GM12878 (cell line): ENCODE data around the gene PROSER2. TPM values are rescaled to one million over a fixed set of nuclear protein-coding genes. Genes with fewer than 3 reads are reported as not detected.

Experiments
- ATAC-seq: fragments of 200-7000 bp; cut with Tn5 transposase; 3 replicates; pipeline ENCODE4 v1.9.1; 2020; ENCODE audit warnings: mild to moderate bottlenecking, moderate library complexity
- BruUV-seq: library from RNA; stranded (reverse); fragments of 400-500 nt; replicated peaks from 2 replicates; lab custom pipeline; 2021; lab: Mats Ljungman, UMichigan
- CTCF ChIA-PET: fragments of 300-600 bp; sonication (Branson Sonifier 250); formaldehyde crosslinking; extraction: SDS; loops from one replicate; lab custom pipeline; 2021; ENCODE audit warnings: inconsistent platforms; lab: Yijun Ruan, JAX
- POLR2A ChIA-PET: fragments of 350-600 bp; formaldehyde crosslinking; extraction: SDS; loops from one replicate; lab custom pipeline; 2021; ENCODE audit warnings: inconsistent platforms; lab: Charles Lee
- RAD21 ChIA-PET: fragments of 300-600 bp; sonication (Branson Sonifier 250); formaldehyde crosslinking; loops from one replicate; lab custom pipeline; 2023; ENCODE audit warnings: antibody characterized with exemption; ENCODE audit not compliant: unreplicated experiment; lab: Charles Lee
- SMC1A ChIA-PET: fragments of 300-600 bp; sonication (Branson Sonifier 250); formaldehyde crosslinking; loops from one replicate; lab custom pipeline; 2023; ENCODE audit not compliant: unreplicated experiment, uncharacterized antibody; lab: Charles Lee
- DNase-seq: peaks from one replicate; pipeline ENCODE4 v3.0.0-alpha.2; 2011; ENCODE audit warnings: low read depth, low spot score
- FAIRE-seq: peaks from 3 replicates; lab custom pipeline; 2011; peaks lifted over from hg19 to GRCh38; lab: Jason Lieb, UNC
- H2AFZ ChIP-seq: 2 replicates; pipeline ENCODE4 v1.6.0; 2011; ENCODE audit warnings: low read depth, low read length, control low read depth; ENCODE audit not compliant: control insufficient read depth
- H3K27ac ChIP-seq: 2 replicates; pipeline ENCODE4 v1.5.1; 2011; ENCODE audit warnings: control low read depth; ENCODE audit not compliant: control insufficient read depth, insufficient read depth
- H3K27me3 ChIP-seq, 2 experiments: replicated peaks in 1 of 2; 2 replicates each; pipeline versions ENCODE4 v1.6.0 to v1.6.1; 2011; ENCODE audit warnings: low read length in 1 of 2; ENCODE audit not compliant: control insufficient read depth in 2 of 2, insufficient read depth in 2 of 2
- H3K36me3 ChIP-seq, 2 experiments: 2 replicates each; pipeline ENCODE4 v1.5.1; 2011; ENCODE audit warnings: low read length in 1 of 2; ENCODE audit not compliant: control insufficient read depth in 2 of 2, insufficient read depth in 2 of 2
- H3K4me1 ChIP-seq: 2 replicates; pipeline ENCODE4 v1.6.1; 2011; ENCODE audit warnings: mild to moderate bottlenecking, low read length, moderate library complexity, mixed read lengths; ENCODE audit not compliant: control insufficient read depth, insufficient read depth
- H3K4me2 ChIP-seq: 2 replicates; pipeline ENCODE4 v1.6.0; 2011; ENCODE audit warnings: control low read depth; ENCODE audit not compliant: control insufficient read depth, insufficient read depth
- H3K4me3 ChIP-seq: fragments of 200-600 bp; sonication (generic); 2 replicates; pipeline ENCODE4 v1.5.1; 2016
- H3K79me2 ChIP-seq: 2 replicates; pipeline ENCODE4 v1.6.0; 2011; ENCODE audit warnings: low read length; ENCODE audit not compliant: control insufficient read depth, insufficient read depth
- H3K9ac ChIP-seq: 2 replicates; pipeline ENCODE4 v1.8.0; 2011; ENCODE audit warnings: low read length, control low read depth, mixed read lengths; ENCODE audit not compliant: control insufficient read depth, insufficient read depth
- H3K9me3 ChIP-seq: replicated peaks from 3 replicates; pipeline ENCODE4 v1.5.1; 2011; ENCODE audit warnings: mild to moderate bottlenecking, low read length; ENCODE audit not compliant: control insufficient read depth, insufficient read depth
- H4K20me1 ChIP-seq: 2 replicates; pipeline ENCODE4 v1.6.0; 2011; ENCODE audit not compliant: control insufficient read depth, insufficient read depth
- BACH1 ChIP-seq: fragments of 450-650 bp; IDR thresholded peaks from 2 replicates; pipeline ENCODE4 v1.6.1; 2017; ENCODE audit warnings: mild to moderate bottlenecking, borderline replicate concordance
- EGR1 ChIP-seq, 2 experiments: IDR thresholded peaks; 1 replicate in 1 of 2; 2 replicates in 1 of 2; pipeline ENCODE4 v1.6.1; 2011 to 2012; ENCODE audit warnings: low read depth in 2 of 2, low read length in 2 of 2, borderline replicate concordance in 1 of 2, mild to moderate bottlenecking in 1 of 2, moderate library complexity in 1 of 2
- ETV6 ChIP-seq, 2 experiments: fragments of 450-650 bp in 1 of 2; IDR thresholded peaks in 1 of 2; conservative IDR thresholded peaks in 1 of 2; 2 replicates each; pipeline ENCODE4 v1.6.1; 2014; ENCODE audit warnings: antibody characterized with exemption in 1 of 2, borderline replicate concordance in 1 of 2, low read depth in 1 of 2, mild to moderate bottlenecking in 1 of 2, moderate library complexity in 1 of 2
- HDGF ChIP-seq: fragments of 450-650 bp; IDR thresholded peaks from 2 replicates; pipeline ENCODE4 v1.6.1; 2016; ENCODE audit warnings: antibody characterized with exemption
- JUND ChIP-seq: IDR thresholded peaks from 2 replicates; pipeline ENCODE4 v1.6.1; 2012; ENCODE audit warnings: low read depth, mild to moderate bottlenecking, low read length, improper control_type of control experiment, moderate library complexity
- NFIC ChIP-seq: IDR thresholded peaks from 2 replicates; pipeline ENCODE4 v1.6.1; 2012; ENCODE audit warnings: low read depth, mild to moderate bottlenecking, inconsistent platforms, low read length, moderate library complexity
- NR2C1 ChIP-seq: fragments of 450-650 bp; IDR thresholded peaks from 2 replicates; pipeline ENCODE4 v1.6.1; 2017; ENCODE audit warnings: antibody characterized with exemption, mild to moderate bottlenecking, moderate library complexity
- NRF1 ChIP-seq: conservative IDR thresholded peaks from 2 replicates; pipeline ENCODE4 v1.6.1; 2011; ENCODE audit warnings: mild to moderate bottlenecking, low read depth, low read length, improper control_type of control experiment
- SIN3A ChIP-seq: IDR thresholded peaks from 2 replicates; pipeline ENCODE4 v1.6.1; 2012; ENCODE audit warnings: low read depth, low read length, improper control_type of control experiment
- SMAD5 ChIP-seq: IDR thresholded peaks from 2 replicates; pipeline ENCODE4 v1.6.1; 2016; ENCODE audit warnings: antibody characterized with exemption, low read depth
- SUPT20H ChIP-seq: IDR thresholded peaks from 2 replicates; pipeline ENCODE4 v1.6.1; 2011; ENCODE audit warnings: low read depth, mild to moderate bottlenecking, low read length, moderate library complexity, borderline replicate concordance; ENCODE audit not compliant: control insufficient read depth
- ZNF622 ChIP-seq: fragments of 450-650 bp; IDR thresholded peaks from 2 replicates; pipeline ENCODE4 v1.6.1; 2017; ENCODE audit warnings: mild to moderate bottlenecking, inconsistent platforms
- WGBS: methylation state at CpG from one replicate; pipeline ENCODE4 v1.1.6; 2016; ENCODE audit warnings: low lambda C conversion rate; ENCODE audit not compliant: insufficient replicate concordance, insufficient coverage; ENCODE audit errors: missing lambda C conversion rate; 5-methylcytosine and 5-hydroxymethylcytosine counted together
- in situ Hi-C: fragments of 300-500 bp; cut with MboI; formaldehyde crosslinking; loops from 9 replicates; pipeline ENCODE4 v1.14.3; 2018; ENCODE audit warnings: mixed read lengths
- intact Hi-C: fragments of 100-400 bp; cut with micrococcal nuclease; formaldehyde crosslinking; loops from one replicate; pipeline ENCODE4 v1.14.2; 2022; ENCODE audit not compliant: unreplicated experiment
- polyA plus RNA-seq, 11 experiments: library from polyadenylated mRNA; depleted of rRNA in 4 of 11; unstranded in 6 of 11; stranded (reverse) in 5 of 11; fragments of >200 nt; fragmentation: Nextera tagmentation in 4 of 11; fragmentation: Illumina TruSeq in 1 of 11; extraction: Ambion mirVana in 4 of 11; extraction: Trizol in 1 of 11; gene quantifications; 1 replicate in 1 of 11; 2 replicates in 10 of 11; pipeline versions ENCODE4 v1.2.1 to v1.2.3, GENCODE V29; 2011 to 2016; ENCODE audit warnings: inconsistent platforms in 2 of 11, missing spikeins in 2 of 11, low read depth in 1 of 11
- total RNA-seq, 4 experiments: library from RNA; depleted of rRNA in 3 of 4; stranded (reverse); fragments of >200 nt in 3 of 4; fragmentation: Illumina TruSeq in 1 of 4; extraction: Trizol in 1 of 4; gene quantifications; 2 replicates each; pipeline versions ENCODE4 v1.2.1 to v1.2.3, GENCODE V29; 2013 to 2021
- TF ChIP-seq, protein P1 (sequence below): fragments of 450-650 bp; IDR thresholded peaks from 2 replicates; pipeline ENCODE4 v1.6.1; 2017; ENCODE audit warnings: low read depth, mild to moderate bottlenecking, moderate library complexity
- TF ChIP-seq, protein P2 (sequence below), 3 experiments: IDR thresholded peaks in 2 of 3; conservative IDR thresholded peaks in 1 of 3; 2 replicates each; pipeline ENCODE4 v1.5.1; 2011; ENCODE audit warnings: low read depth in 3 of 3, low read length in 3 of 3, mild to moderate bottlenecking in 3 of 3, control low read depth in 2 of 3, moderate library complexity in 2 of 3, inconsistent platforms in 1 of 3, mixed read lengths in 1 of 3; ENCODE audit not compliant: control insufficient read depth in 2 of 3, insufficient read depth in 1 of 3; ENCODE audit errors: extremely low read depth in 1 of 3

The PROSER2 gene
- total and polyA plus RNA-seq, 10 of the 15 experiments (the other 5 are each of a cell fraction or from before 2014, with no cell fraction given), result 0.04 to 0.25 (median 0.07) TPM; not detected in 6

- no peak overlapping the region for H2AFZ ChIP-seq
- ChIA-PET SMC1A (no interaction called here), CTCF (interaction anchor here (0.6 to 1.6 kb wide), 6 partner anchors 9 to 528 kb away, joined by 3 to 5 read pairs (median 4); no protein-coding TSS in a partner anchor), RAD21 (interaction anchor here (0.6 to 1.5 kb wide), 2 partner anchors 90 to 132 kb away, joined by 3 read pairs; no protein-coding TSS in a partner anchor), POLR2A (no interaction called here)
- intact Hi-C loops (no loop called here), in situ Hi-C loops (no loop called here)
- no peak overlapping the region for H3K4me3 ChIP-seq
- no TSS peak for BruUV-seq
- no peak overlapping the region for H3K4me2 ChIP-seq
- no peaks in the 10 kb centered on the region for H3K4me1 ChIP-seq
- no peak overlapping the region for H3K27ac ChIP-seq
- no peak for TF ChIP-seq HDGF
- no peak overlapping the region for H3K9ac ChIP-seq
- no peak for ATAC-seq
- no peak for DNase-seq
- no peaks in the 10 kb centered on the region for H3K36me3 ChIP-seq
- WGBS, result 94% methylated on average over 6 of the region's 6 CpGs
- H3K9me3 ChIP-seq, result no peaks in the 10 kb centered on the region
- H4K20me1 ChIP-seq, result no peaks in the 10 kb centered on the region
- no peaks in the 10 kb centered on the region; a peak in 1 of 4 replicates for H3K27me3 ChIP-seq
- H3K79me2 ChIP-seq, result no peaks in the 10 kb centered on the region
- no peak for FAIRE-seq
Measured at GRCh38 chr10:11854301-11854700, 31.1 kb downstream of the PROSER2 start.

DNA sequence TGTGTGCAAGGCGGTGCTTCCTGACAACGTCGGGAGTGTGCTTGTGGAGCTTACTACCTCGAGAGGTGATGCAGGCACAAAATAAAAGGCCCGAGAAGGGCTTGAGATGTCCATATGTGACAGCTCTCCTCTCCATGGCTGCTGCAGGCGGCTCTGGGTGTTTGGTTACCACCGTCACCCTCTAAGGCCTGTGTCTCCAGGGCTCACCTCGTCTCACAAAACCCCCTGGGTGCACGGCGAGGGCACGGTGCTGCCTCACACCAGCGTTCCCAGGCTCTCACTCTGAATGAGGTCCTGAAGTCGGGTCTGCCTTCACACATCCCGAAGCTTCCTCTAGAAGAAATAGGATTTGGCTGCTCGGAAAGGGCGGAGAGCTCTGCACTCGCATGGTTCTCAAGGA is 32.9 kb downstream of the PROSER2 start:
- POLR2A ChIA-PET, result interaction anchor here (0.7 kb wide), 1 partner anchor 842 kb away, joined by 3 read pairs; no protein-coding TSS in a partner anchor
- no peak overlapping the region for H3K27ac ChIP-seq
- in situ Hi-C loops (no loop called here), intact Hi-C loops (no loop called here)
- H4K20me1 ChIP-seq, result no peaks in the 10 kb centered on the region
- no peak overlapping the region for H2AFZ ChIP-seq
- DNase-seq (no peak), FAIRE-seq (no peak), ATAC-seq (no peak)
- no peak overlapping the region for H3K4me3 ChIP-seq
- no peaks in the 10 kb centered on the region for H3K9me3 ChIP-seq
- CTCF ChIA-PET, result interaction anchor here (1.8 kb wide), 1 partner anchor 36 kb away, joined by 5 read pairs; no protein-coding TSS in a partner anchor
- H3K79me2 ChIP-seq, result no peaks in the 10 kb centered on the region
- 71% methylated on average over 17 of the region's 17 CpGs for WGBS
- RAD21 ChIA-PET, result no interaction called here
- SMC1A ChIA-PET, result no interaction called here
- H3K27me3 ChIP-seq, result no peaks in the 10 kb centered on the region; a peak in 1 of 4 replicates
- no TSS peak for BruUV-seq
- H3K4me2 ChIP-seq, result no peak overlapping the region
- H3K36me3 ChIP-seq, result no peaks in the 10 kb centered on the region
- no peak overlapping the region for H3K9ac ChIP-seq
- H3K4me1 ChIP-seq, result no peaks in the 10 kb centered on the region
- TF ChIP-seq ETV6 (conservative IDR thresholded peaks at IDR 0.05 in 1 of 2, IDR thresholded peaks at IDR 0.05 in 1 of 2; ENCODE audit: borderline replicate concordance in 1 of 2, low read depth in 1 of 2) (no peak), EGR1 (IDR thresholded peaks at IDR 0.05; ENCODE audit: borderline replicate concordance in 1 of 2, low read depth in 2 of 2, low read length in 2 of 2) (no peak), BACH1 (no peak), SUPT20H (no peak), NRF1 (no peak), ZNF622 (no peak), SIN3A (no peak), NR2C1 (no peak), JUND (no peak), SMAD5 (no peak), NFIC (no peak)
- TF ChIP-seq, protein P1, sequence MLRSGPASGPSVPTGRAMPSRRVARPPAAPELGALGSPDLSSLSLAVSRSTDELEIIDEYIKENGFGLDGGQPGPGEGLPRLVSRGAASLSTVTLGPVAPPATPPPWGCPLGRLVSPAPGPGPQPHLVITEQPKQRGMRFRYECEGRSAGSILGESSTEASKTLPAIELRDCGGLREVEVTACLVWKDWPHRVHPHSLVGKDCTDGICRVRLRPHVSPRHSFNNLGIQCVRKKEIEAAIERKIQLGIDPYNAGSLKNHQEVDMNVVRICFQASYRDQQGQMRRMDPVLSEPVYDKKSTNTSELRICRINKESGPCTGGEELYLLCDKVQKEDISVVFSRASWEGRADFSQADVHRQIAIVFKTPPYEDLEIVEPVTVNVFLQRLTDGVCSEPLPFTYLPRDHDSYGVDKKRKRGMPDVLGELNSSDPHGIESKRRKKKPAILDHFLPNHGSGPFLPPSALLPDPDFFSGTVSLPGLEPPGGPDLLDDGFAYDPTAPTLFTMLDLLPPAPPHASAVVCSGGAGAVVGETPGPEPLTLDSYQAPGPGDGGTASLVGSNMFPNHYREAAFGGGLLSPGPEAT, result no peak
- TF ChIP-seq, protein P2, sequence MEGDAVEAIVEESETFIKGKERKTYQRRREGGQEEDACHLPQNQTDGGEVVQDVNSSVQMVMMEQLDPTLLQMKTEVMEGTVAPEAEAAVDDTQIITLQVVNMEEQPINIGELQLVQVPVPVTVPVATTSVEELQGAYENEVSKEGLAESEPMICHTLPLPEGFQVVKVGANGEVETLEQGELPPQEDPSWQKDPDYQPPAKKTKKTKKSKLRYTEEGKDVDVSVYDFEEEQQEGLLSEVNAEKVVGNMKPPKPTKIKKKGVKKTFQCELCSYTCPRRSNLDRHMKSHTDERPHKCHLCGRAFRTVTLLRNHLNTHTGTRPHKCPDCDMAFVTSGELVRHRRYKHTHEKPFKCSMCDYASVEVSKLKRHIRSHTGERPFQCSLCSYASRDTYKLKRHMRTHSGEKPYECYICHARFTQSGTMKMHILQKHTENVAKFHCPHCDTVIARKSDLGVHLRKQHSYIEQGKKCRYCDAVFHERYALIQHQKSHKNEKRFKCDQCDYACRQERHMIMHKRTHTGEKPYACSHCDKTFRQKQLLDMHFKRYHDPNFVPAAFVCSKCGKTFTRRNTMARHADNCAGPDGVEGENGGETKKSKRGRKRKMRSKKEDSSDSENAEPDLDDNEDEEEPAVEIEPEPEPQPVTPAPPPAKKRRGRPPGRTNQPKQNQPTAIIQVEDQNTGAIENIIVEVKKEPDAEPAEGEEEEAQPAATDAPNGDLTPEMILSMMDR (IDR thresholded peaks at IDR 0.05 in 2 of 3, conservative IDR thresholded peaks at IDR 0.05 in 1 of 3; ENCODE audit: control insufficient read depth in 2 of 3, extremely low read depth in 1 of 3, insufficient read depth in 1 of 3, low read depth in 3 of 3, low read length in 3 of 3), result no peak
